H1 (cell line): ENCODE measurements around the gene TYK2. TPM values are rescaled to one million over a fixed set of nuclear protein-coding genes. Genes with fewer than 3 reads are reported as not detected.

Experiments
- BACH1 ChIP-seq: IDR thresholded peaks from 2 replicates; pipeline ENCODE4 v1.6.1; 2012; ENCODE audit warnings: low read length, improper control_type of control experiment
- BCL11A ChIP-seq, 2 experiments: IDR thresholded peaks; one replicate each; pipeline ENCODE4 v1.6.1; 2011; ENCODE audit warnings: low read depth in 2 of 2, low read length in 2 of 2, mild to moderate bottlenecking in 2 of 2
- BRCA1 ChIP-seq: IDR thresholded peaks from 2 replicates; pipeline ENCODE4 v1.6.1; 2012; ENCODE audit warnings: low read depth, low read length, improper control_type of control experiment
- E2F6 ChIP-seq: IDR thresholded peaks from 2 replicates; pipeline ENCODE4 v1.6.1; 2012; ENCODE audit warnings: inconsistent platforms
- FOSL1 ChIP-seq: IDR thresholded peaks from 2 replicates; pipeline ENCODE4 v1.6.1; 2011; ENCODE audit warnings: mild to moderate bottlenecking, low read depth, low read length, moderate library complexity; ENCODE audit not compliant: insufficient read depth
- JUND ChIP-seq: IDR thresholded peaks from 2 replicates; pipeline ENCODE4 v1.6.1; 2011; ENCODE audit warnings: mild to moderate bottlenecking, improper control_type of control experiment, low read length
- RXRA ChIP-seq: IDR thresholded peaks from 2 replicates; pipeline ENCODE4 v1.6.1; 2011; ENCODE audit warnings: low read depth, mild to moderate bottlenecking, low read length, moderate library complexity; ENCODE audit not compliant: insufficient read depth
- SIRT6 ChIP-seq: IDR thresholded peaks from one replicate; pipeline ENCODE4 v1.7.1; 2012; ENCODE audit warnings: low read length, inconsistent platforms
- polyA plus RNA-seq, 7 experiments: library from polyadenylated mRNA; depleted of rRNA in 3 of 7; stranded (reverse) in 5 of 7; unstranded in 2 of 7; fragments of >200 nt in 5 of 7; fragments of 200-250 nt in 2 of 7; gene quantifications; 1 replicate in 5 of 7; 2 replicates in 1 of 7; 4 replicates in 1 of 7; pipeline versions ENCODE4 v1.2.1 to v1.2.3, GENCODE V29; 2011 to 2013; ENCODE audit warnings: missing spikeins in 2 of 7, mixed read lengths in 2 of 7
- total RNA-seq: library from RNA; stranded (reverse); fragmentation: NEBNext Ultra II Directional; extraction: Animal tissue kit (Norgen Biotek cat#: 25700); gene quantifications from 2 replicates; pipeline ENCODE4 v1.2.1, GENCODE V29; 2021

TYK2 gene
- total and polyA plus RNA-seq, 2 of the 8 experiments (the other 6 are each of a cell fraction or from before 2014, with no cell fraction given) = 32.1 to 40.8 TPM

- TF ChIP-seq FOSL1 = no peak
- TF ChIP-seq E2F6 = no peak
- TF ChIP-seq BRCA1 = no peak
- TF ChIP-seq SIRT6 = no peak
- no peak for TF ChIP-seq JUND
- TF ChIP-seq RXRA = no peak
- 0 out of 2 replicates have a peak, but pooled peaks have one; percentile 14 for TF ChIP-seq BACH1
- no peak for TF ChIP-seq BCL11A (IDR thresholded peaks at IDR 0.05; ENCODE audit: low read depth in 2 of 2, low read length in 2 of 2)
Observed at GRCh38 chr19:10333758-10334587, 46.4 kb downstream of the TYK2 start (continued).
